Measurements from ENCODE around the gene CHURC1.

GRCh38 chr14:64953661-64954060 is 39.4 kb downstream of the CHURC1 start:
- TF ChIP-seq POLR2AphosphoS5 (IDR thresholded peaks at IDR 0.05) (no peak), CTCF (IDR thresholded peaks at IDR 0.05) (no peak), POLR2A (IDR thresholded peaks at IDR 0.05) (no peak), EP300 (IDR thresholded peaks at IDR 0.05) (no peak)

Data from gastroesophageal sphincter (tissue), 3 donors.